GM21825 (cell line): Measurements from ENCODE around the gene DOCK10.

Experiments
- ATAC-seq: cut with Tn5 transposase; IDR thresholded peaks from one replicate; pipeline ENCODE4 v1.9.1; 2021; ENCODE audit warnings: mild to moderate bottlenecking, moderate library complexity; ENCODE audit not compliant: unreplicated experiment

DOCK10 gene

GRCh38 chr2:224846686-224847085, 195.6 kb downstream of the DOCK10 start:
- ATAC-seq, result no peak

GRCh38 chr2:224846161-224846560, 196.1 kb downstream of the DOCK10 start:
- ATAC-seq, result no peak

GRCh38 chr2:224843141-224843540, 199.1 kb downstream of the DOCK10 start:
- no peak for ATAC-seq

- no peak for ATAC-seq
These were observed 200.4 kb downstream of the DOCK10 start for GRCh38 chr2:224841910-224842309.

GRCh38 chr2:224838335-224838734, 203.9 kb downstream of the DOCK10 start:
- ATAC-seq, result no peak

- no peak for ATAC-seq
These were observed 204.7 kb downstream of the DOCK10 start for GRCh38 chr2:224837558-224837957.

GRCh38 chr2:224837066-224837465, 205.2 kb downstream of the DOCK10 start:
- no peak for ATAC-seq

- ATAC-seq, result no peak
These were observed 206.0 kb downstream of the DOCK10 start for GRCh38 chr2:224836263-224836662.

GRCh38 chr2:224835405-224835804, 206.9 kb downstream of the DOCK10 start:
- ATAC-seq, result no peak

- ATAC-seq, result no peak
These were observed 208.3 kb downstream of the DOCK10 start for GRCh38 chr2:224833986-224834385.

- no peak for ATAC-seq
These were observed 210.1 kb downstream of the DOCK10 start for GRCh38 chr2:224832207-224832606.

- ATAC-seq, result no peak
These were observed 210.7 kb downstream of the DOCK10 start for GRCh38 chr2:224831530-224831929.

- no peak for ATAC-seq
These were observed 221.8 kb downstream of the DOCK10 start for GRCh38 chr2:224820283-224820991.

GRCh38 chr2:224819075-224819474, 223.2 kb downstream of the DOCK10 start:
- ATAC-seq, result no peak

GRCh38 chr2:224817676-224818075, 224.6 kb downstream of the DOCK10 start:
- ATAC-seq, result no peak

GRCh38 chr2:224816816-224817215, 225.5 kb downstream of the DOCK10 start:
- no peak for ATAC-seq

- ATAC-seq, result no peak
These were observed 228.7 kb downstream of the DOCK10 start for GRCh38 chr2:224813578-224813977.

- no peak for ATAC-seq
These were observed 234.9 kb downstream of the DOCK10 start for GRCh38 chr2:224807153-224807964.

GRCh38 chr2:224803930-224804329, 238.3 kb downstream of the DOCK10 start:
- no peak for ATAC-seq

GRCh38 chr2:224802407-224802806, 239.9 kb downstream of the DOCK10 start:
- no peak for ATAC-seq

GRCh38 chr2:224801360-224801759, 240.9 kb downstream of the DOCK10 start:
- no peak for ATAC-seq

GRCh38 chr2:224799691-224800090, 242.6 kb downstream of the DOCK10 start:
- ATAC-seq, result no peak
